Measurements from ENCODE around the gene C2orf74. TPM values are rescaled to one million over a fixed set of nuclear protein-coding genes. Genes with fewer than 3 reads are reported as not detected.
"Not testable (repeated sequence)": the region's sequence is repeated elsewhere in the genome, so short reads cannot be mapped to it uniquely, and the experiment has no call there.

The C2orf74 gene
- total RNA-seq, 1 experiment from 2014 or later: 41.2 TPM

DNA sequence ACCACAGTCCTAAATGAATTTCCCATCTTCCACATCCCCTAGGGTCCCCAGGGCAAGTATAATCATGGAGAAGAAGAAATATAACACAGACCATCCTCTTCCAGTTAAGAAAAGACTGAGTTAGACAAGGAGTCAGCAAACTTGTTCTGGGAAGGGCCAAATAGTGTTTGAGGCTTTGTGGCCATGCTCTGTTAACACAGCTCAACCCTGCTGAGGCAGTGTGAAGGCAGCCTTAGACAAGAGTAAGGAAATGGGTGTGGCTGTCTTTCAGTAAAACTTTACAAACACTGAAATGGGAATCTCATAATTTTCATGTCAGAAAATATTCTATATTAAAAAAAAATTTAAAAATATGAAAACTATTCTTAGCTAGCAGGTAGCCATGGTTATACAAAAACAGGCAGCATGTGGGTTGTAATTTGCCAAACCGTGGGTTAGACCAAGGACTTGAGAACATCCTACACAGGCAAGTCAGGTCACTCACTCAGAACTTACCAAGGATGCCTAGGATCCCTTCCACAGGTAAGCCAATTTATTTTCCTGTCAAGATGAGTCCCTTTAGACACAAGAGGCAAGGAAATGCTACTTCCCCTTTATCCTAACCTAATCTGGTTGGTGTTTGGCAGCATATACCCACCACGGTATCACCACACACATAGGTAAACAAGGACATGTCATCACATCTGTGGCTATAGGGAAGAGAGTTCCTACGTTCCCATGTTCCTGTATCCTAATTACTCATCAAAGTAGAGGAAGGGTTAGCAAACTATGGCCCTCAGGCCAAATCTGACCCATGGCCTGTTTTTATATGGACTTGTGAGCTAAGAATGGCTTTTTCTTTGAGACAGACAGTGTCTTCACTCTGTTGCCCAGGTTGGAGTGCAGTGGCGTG lies 31.9 kb downstream of the C2orf74 start:
- in situ Hi-C loops (cut with HindIII; ENCODE audit: low pct_unique_long_range_greater_than_20kb, low sequenced_read_pairs): no loop called here
- DNase-seq (ENCODE audit: low read depth): no peak

DNA sequence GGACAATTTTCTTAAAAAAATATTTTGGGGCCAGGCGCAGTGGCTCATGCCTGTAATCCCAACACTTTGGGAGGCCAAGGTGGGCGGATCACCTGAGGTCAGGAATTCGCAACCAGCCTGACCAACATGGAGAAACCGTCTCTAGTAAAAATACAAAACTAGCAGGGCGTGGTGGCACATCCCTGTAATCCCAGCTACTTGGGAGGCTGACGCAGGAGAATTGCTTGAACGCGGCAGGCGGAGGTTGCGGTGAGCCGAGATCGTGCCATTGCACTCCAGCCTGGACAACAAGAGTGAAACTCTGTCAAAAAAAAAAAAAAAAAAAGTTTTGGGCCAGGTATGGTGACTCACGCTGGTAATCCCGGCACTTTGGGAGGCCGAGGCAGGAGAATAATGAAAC lies 32.7 kb downstream of the C2orf74 start:
- in situ Hi-C loops (cut with HindIII; ENCODE audit: low pct_unique_long_range_greater_than_20kb, low sequenced_read_pairs); DNase-seq (ENCODE audit: low read depth): not testable (repeated sequence)

DNA sequence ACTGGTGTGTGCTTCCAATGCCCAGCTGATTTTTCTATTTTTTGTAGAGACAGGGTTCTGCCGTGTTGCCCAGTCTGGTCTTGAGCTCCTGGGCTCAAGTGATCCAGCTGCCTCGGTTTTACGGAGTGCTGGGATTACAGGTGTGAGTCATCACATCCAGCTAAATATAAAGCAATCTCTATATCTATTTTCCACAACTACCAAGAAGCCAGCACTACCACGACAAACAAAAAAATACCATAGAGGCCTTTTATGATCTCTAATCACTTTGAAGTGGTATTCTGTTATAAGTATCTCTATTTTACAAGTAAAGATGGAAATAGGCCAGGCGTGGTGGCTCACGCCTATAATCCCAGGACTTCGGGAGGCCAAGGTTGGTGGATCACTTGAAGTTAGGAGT lies 34.7 kb downstream of the C2orf74 start:
- no peak for DNase-seq (ENCODE audit: low read depth)
- in situ Hi-C loops (cut with HindIII; ENCODE audit: low pct_unique_long_range_greater_than_20kb, low sequenced_read_pairs): no loop called here

DNA sequence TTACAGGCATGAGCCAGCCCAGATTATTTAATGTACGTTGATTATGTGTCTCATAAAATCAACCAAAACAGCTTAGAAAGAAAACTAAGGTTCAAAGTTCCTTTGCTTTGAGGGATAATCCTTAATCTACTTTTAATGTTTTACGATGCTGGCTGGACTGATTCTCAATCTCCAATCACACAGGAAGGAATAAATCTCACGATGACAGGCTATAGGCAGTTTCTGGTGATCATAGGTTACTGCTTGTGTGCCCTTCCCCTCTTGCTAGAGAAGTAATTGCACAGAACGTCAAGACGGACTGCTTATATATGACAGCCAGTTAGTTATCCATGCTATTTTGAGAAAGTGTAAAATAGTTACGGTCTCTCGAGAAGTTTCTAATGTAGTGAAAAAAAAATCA lies 43.1 kb downstream of the C2orf74 start:
- in situ Hi-C loops (cut with HindIII; ENCODE audit: low pct_unique_long_range_greater_than_20kb, low sequenced_read_pairs): no loop called here
- DNase-seq (ENCODE audit: low read depth): no peak

DNA sequence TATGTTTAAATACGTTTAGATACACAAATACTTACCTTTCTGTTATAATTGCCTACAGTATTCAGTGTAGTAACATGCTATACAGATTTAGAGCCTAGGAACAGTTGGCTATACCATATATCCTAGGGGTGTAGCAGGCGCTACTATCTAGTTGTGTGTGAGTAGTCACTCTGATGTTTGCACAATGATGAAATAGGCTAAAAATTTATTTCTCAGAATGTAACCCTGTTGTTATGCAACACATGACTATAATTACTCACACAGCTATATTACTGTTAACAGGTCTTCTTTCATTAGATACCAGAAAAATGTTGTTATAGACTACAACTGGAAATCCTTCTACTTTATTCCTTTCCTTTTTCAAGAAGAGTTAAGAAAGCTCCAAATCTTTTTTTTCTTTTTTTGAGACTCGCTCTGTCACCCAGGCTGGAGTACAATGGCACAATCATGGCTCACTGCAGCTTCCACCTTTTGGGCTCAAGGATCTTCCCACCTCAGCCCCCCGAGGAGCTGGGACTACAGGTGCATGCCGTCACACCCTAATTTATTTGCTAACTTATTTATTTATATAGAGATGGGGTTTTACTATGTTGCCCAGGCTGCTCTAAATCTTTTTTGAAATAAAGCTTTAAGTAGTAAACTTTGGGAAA lies 48.5 kb downstream of the C2orf74 start:
- in situ Hi-C loops (cut with HindIII; ENCODE audit: low pct_unique_long_range_greater_than_20kb, low sequenced_read_pairs): no loop called here
- no peak for DNase-seq (ENCODE audit: low read depth)

DNA sequence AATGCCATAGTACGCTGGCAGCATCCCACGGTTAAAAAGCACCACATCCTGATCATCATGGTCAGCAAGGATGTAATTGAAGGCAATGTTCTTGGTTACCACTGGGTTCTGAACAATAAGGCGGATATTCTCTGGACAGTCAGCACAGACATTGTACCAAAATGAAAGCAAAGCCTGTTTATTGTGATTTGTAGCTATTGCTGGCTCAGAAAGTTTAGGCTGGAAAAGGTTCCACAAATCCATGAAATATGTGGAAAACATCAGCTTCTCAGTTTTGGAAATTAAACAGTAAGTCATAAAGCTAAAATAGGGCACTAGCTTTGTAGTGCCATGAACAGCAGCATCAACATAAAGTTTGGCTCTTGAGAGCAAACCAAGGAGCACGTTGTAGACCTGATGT lies 52.2 kb downstream of the C2orf74 start:
- in situ Hi-C loops (cut with HindIII; ENCODE audit: low pct_unique_long_range_greater_than_20kb, low sequenced_read_pairs): no loop called here
- DNase-seq (ENCODE audit: low read depth): no peak

Other genes starting within 250 kb of the C2orf74 start
- 37.8 and 67.0 TPM in 2 replicates for gene PEX13, start 144.5 kb upstream of the C2orf74 start, total RNA-seq (2014; rRNA removed; shearing (Covaris generic); ENCODE audit: low replicate concordance)
- 2.8 and 7.9 TPM in 2 replicates for gene PUS10, start 143.9 kb upstream of the C2orf74 start, total RNA-seq (2014; rRNA removed; shearing (Covaris generic); ENCODE audit: low replicate concordance)
- 8.7 and 10.8 TPM in 2 replicates for gene SANBR, start 96.3 kb upstream of the C2orf74 start, total RNA-seq (2014; rRNA removed; shearing (Covaris generic); ENCODE audit: low replicate concordance)

Measured in Caki2 (cell line).